Activated T-helper 1 cell treated with anti-CD3 and anti-CD28 coated beads, Interleukin-2, amount 50 U/mL, for 16 hours (primary cell): ENCODE results near the gene PLCH1.
"Not testable (repeated sequence)": the region's sequence is repeated elsewhere in the genome, so short reads cannot be mapped to it uniquely, and the experiment has no call there.

Source experiments
- DNase-seq, 2 donors: peaks; one replicate each; pipeline ENCODE4 v3.0.0-alpha.2; 2020; ENCODE audit warnings: low read depth in 1 of 2, low spot score in 1 of 2

Gene PLCH1

GRCh38 chr3:155646669-155647068 lies 98.2 kb downstream of the PLCH1 start:
- no peak for DNase-seq

GRCh38 chr3:155646128-155646527 lies 98.7 kb downstream of the PLCH1 start:
- no peak for DNase-seq

- DNase-seq, result no peak
These were observed 101.2 kb downstream of the PLCH1 start for GRCh38 chr3:155643581-155644165.

- no peak for DNase-seq
These were observed 102.9 kb downstream of the PLCH1 start for GRCh38 chr3:155641956-155642355.

- no peak for DNase-seq
These were observed 104.8 kb downstream of the PLCH1 start for GRCh38 chr3:155640098-155640497.

- no peak for DNase-seq
These were observed 105.3 kb downstream of the PLCH1 start for GRCh38 chr3:155639462-155640055.

- DNase-seq, result not testable (repeated sequence)
These were observed 106.4 kb downstream of the PLCH1 start for GRCh38 chr3:155638461-155638860.

- no peak for DNase-seq
These were observed 107.3 kb downstream of the PLCH1 start for GRCh38 chr3:155637567-155637966.

- no peak for DNase-seq
These were observed 109.8 kb downstream of the PLCH1 start for GRCh38 chr3:155635056-155635455.

GRCh38 chr3:155634121-155634719 lies 110.7 kb downstream of the PLCH1 start:
- no peak for DNase-seq

- DNase-seq, result no peak
These were observed 113.4 kb downstream of the PLCH1 start for GRCh38 chr3:155631323-155632019.

- no peak for DNase-seq
These were observed 115.3 kb downstream of the PLCH1 start for GRCh38 chr3:155629556-155629955.

- no peak for DNase-seq
These were observed 115.8 kb downstream of the PLCH1 start for GRCh38 chr3:155629056-155629455.

GRCh38 chr3:155622647-155623046 lies 122.2 kb downstream of the PLCH1 start:
- DNase-seq, result not testable (repeated sequence)

GRCh38 chr3:155620552-155620951 lies 124.3 kb downstream of the PLCH1 start:
- not testable (repeated sequence) for DNase-seq

- no peak for DNase-seq
These were observed 125.6 kb downstream of the PLCH1 start for GRCh38 chr3:155619118-155619915.

GRCh38 chr3:155618543-155618942 lies 126.3 kb downstream of the PLCH1 start:
- no peak for DNase-seq

GRCh38 chr3:155617346-155617925 lies 127.4 kb downstream of the PLCH1 start:
- DNase-seq, result no peak

GRCh38 chr3:155615141-155615540 lies 129.7 kb downstream of the PLCH1 start:
- not testable (repeated sequence) for DNase-seq

GRCh38 chr3:155614410-155614809 lies 130.5 kb downstream of the PLCH1 start:
- not testable (repeated sequence) for DNase-seq

GRCh38 chr3:155611456-155611855 lies 133.4 kb downstream of the PLCH1 start:
- DNase-seq, result no peak
